PFSK-1 (cell line): Measurements from ENCODE around the gene NUP43.

Experiments used
- FOXP2 ChIP-seq: optimal IDR thresholded peaks from 2 replicates; pipeline ENCODE3; 2011; ENCODE audit warnings: borderline replicate concordance, control low read depth, inconsistent platforms; ENCODE audit not compliant: insufficient read depth; ENCODE audit errors: extremely low read length, extremely low read depth
- POLR2AphosphoS5 ChIP-seq: IDR thresholded peaks from 2 replicates; pipeline ENCODE4 v1.6.1; 2012; ENCODE audit warnings: low read depth, mild to moderate bottlenecking, control low read depth, low read length, moderate library complexity
- REST ChIP-seq, 2 experiments: IDR thresholded peaks; 2 replicates each; pipeline versions ENCODE4 v1.6.1 to v1.8.0; 2011 to 2012; ENCODE audit warnings: low read depth in 2 of 2, low read length in 2 of 2, control low read depth in 1 of 2, inconsistent platforms in 1 of 2, mild to moderate bottlenecking in 1 of 2, moderate library complexity in 1 of 2; ENCODE audit not compliant: insufficient read depth in 1 of 2
- SIN3A ChIP-seq: IDR thresholded peaks from 2 replicates; pipeline ENCODE4 v1.6.1; 2012; ENCODE audit warnings: mild to moderate bottlenecking, low read length, moderate library complexity, borderline replicate concordance; ENCODE audit not compliant: insufficient read depth
- TAF1 ChIP-seq: IDR thresholded peaks from 2 replicates; pipeline ENCODE4 v1.6.1; 2012; ENCODE audit warnings: low read length, control low read depth, borderline replicate concordance; ENCODE audit not compliant: insufficient read depth

Gene NUP43

GRCh38 chr6:149723262-149723661 lies 23.1 kb downstream of the NUP43 start:
- TF ChIP-seq FOXP2 (no peak), POLR2AphosphoS5 (no peak), SIN3A (no peak)

- no peak for TF ChIP-seq SIN3A
- no peak for TF ChIP-seq FOXP2
- TF ChIP-seq REST (IDR thresholded peaks at IDR 0.05; ENCODE audit: insufficient read depth in 1 of 2, low read depth in 2 of 2, low read length in 2 of 2), result no peak
- no peak for TF ChIP-seq POLR2AphosphoS5
- no peak for TF ChIP-seq TAF1
Observed at GRCh38 chr6:149719531-149719930, 26.8 kb downstream of the NUP43 start.

GRCh38 chr6:149717588-149718458 lies 28.5 kb downstream of the NUP43 start, which contains the start of gene LATS1:
LATS1 (minus strand) TSS chr6:149718101; CDS start chr6:149702126, 15,975 bp downstream.
- peak; percentile 84 for TF ChIP-seq FOXP2
- TF ChIP-seq SIN3A, result peak; percentile 57; the same call in 1 of the 2 replicates
- TF ChIP-seq REST (IDR thresholded peaks at IDR 0.05; ENCODE audit: insufficient read depth in 1 of 2, low read depth in 2 of 2, low read length in 2 of 2), result peak; percentile 6 to 75; a peak in 2 of 4 replicates
- TF ChIP-seq TAF1, result peak; percentile 96
- TF ChIP-seq POLR2AphosphoS5, result peak; percentile 99

- no peak for TF ChIP-seq TAF1
- TF ChIP-seq SIN3A, result no peak
- TF ChIP-seq FOXP2, result no peak
- TF ChIP-seq POLR2AphosphoS5, result no peak
- no peak for TF ChIP-seq REST (IDR thresholded peaks at IDR 0.05; ENCODE audit: insufficient read depth in 1 of 2, low read depth in 2 of 2, low read length in 2 of 2)
Observed at GRCh38 chr6:149717255-149717587, 29.1 kb downstream of the NUP43 start.

- no peak for TF ChIP-seq SIN3A
- TF ChIP-seq REST (IDR thresholded peaks at IDR 0.05; ENCODE audit: insufficient read depth in 1 of 2, low read depth in 2 of 2, low read length in 2 of 2), result no peak
- no peak for TF ChIP-seq FOXP2
Observed at GRCh38 chr6:149716181-149716963, 30.0 kb downstream of the NUP43 start.
